Mesendoderm (in vitro differentiated cells): ENCODE measurements around the gene TECPR2.

Experiments used
- DNase-seq: peaks from one replicate; pipeline ENCODE4 v3.0.0; 2013
- H2AK5ac ChIP-seq: 2 replicates; pipeline ENCODE4 v1.6.1; 2013; ENCODE audit warnings: low read length, inconsistent platforms
- H2BK120ac ChIP-seq: 2 replicates; pipeline ENCODE4 v1.6.1; 2013; ENCODE audit warnings: low read depth, mild to moderate bottlenecking, low read length, moderate library complexity, mixed read lengths
- H2BK15ac ChIP-seq: replicated peaks from 2 replicates; pipeline ENCODE4 v1.6.1; 2013; ENCODE audit warnings: low read depth, mild to moderate bottlenecking, moderate library complexity
- H2BK5ac ChIP-seq: 2 replicates; pipeline ENCODE4 v1.6.1; 2013; ENCODE audit warnings: low read length, inconsistent platforms
- H3K18ac ChIP-seq: 2 replicates; pipeline ENCODE4 v1.6.1; 2013; ENCODE audit warnings: mild to moderate bottlenecking, low read length, mixed read lengths
- H3K23ac ChIP-seq: one replicate; pipeline ENCODE4 v1.6.1; 2013; ENCODE audit warnings: low read length
- H3K27ac ChIP-seq: 2 replicates; pipeline ENCODE4 v1.5.1; 2013; ENCODE audit warnings: low read depth, mild to moderate bottlenecking, inconsistent platforms, low read length, moderate library complexity
- H3K27me3 ChIP-seq: 2 replicates; pipeline ENCODE4 v1.6.1; 2013; ENCODE audit warnings: low read length, control low read depth, mild to moderate bottlenecking, inconsistent platforms; ENCODE audit not compliant: insufficient read depth, poor library complexity
- H3K36me3 ChIP-seq: 2 replicates; pipeline ENCODE4 v1.6.1; 2013; ENCODE audit warnings: low read length, inconsistent platforms; ENCODE audit not compliant: control insufficient read depth, insufficient read depth
- H3K4ac ChIP-seq: one replicate; pipeline ENCODE4 v1.6.1; 2013; ENCODE audit warnings: low read depth, mild to moderate bottlenecking, low read length, moderate library complexity
- H3K4me1 ChIP-seq: 2 replicates; pipeline ENCODE4 v1.6.1; 2013; ENCODE audit warnings: low read depth, low read length, inconsistent platforms; ENCODE audit not compliant: control insufficient read depth
- H3K4me2 ChIP-seq: 2 replicates; pipeline ENCODE4 v1.6.1; 2013; ENCODE audit warnings: low read length
- H3K4me3 ChIP-seq: 2 replicates; pipeline ENCODE4 v1.5.1; 2013; ENCODE audit warnings: mild to moderate bottlenecking, low read length
- H3K56ac ChIP-seq: one replicate; pipeline ENCODE4 v1.6.1; 2013; ENCODE audit warnings: low read length
- H3K79me1 ChIP-seq: 2 replicates; pipeline ENCODE4 v1.6.1; 2013; ENCODE audit warnings: low read length, inconsistent platforms
- H3K79me2 ChIP-seq: 2 replicates; pipeline ENCODE4 v1.6.1; 2013; ENCODE audit warnings: mild to moderate bottlenecking, low read length; ENCODE audit not compliant: control insufficient read depth, insufficient read depth
- H3K9ac ChIP-seq: 2 replicates; pipeline ENCODE4 v1.6.1; 2013; ENCODE audit warnings: low read length, inconsistent platforms
- H4K5ac ChIP-seq: one replicate; pipeline ENCODE4 v1.6.1; 2013; ENCODE audit warnings: low read length
- H4K8ac ChIP-seq: one replicate; pipeline ENCODE4 v1.6.1; 2013; ENCODE audit warnings: low read depth, mild to moderate bottlenecking, control low read depth, low read length, moderate library complexity
- WGBS: extraction: QIAGEN DNeasy Blood & Tissue Kit; methylation state at CpG from one replicate; pipeline ENCODE4 v1.1.7; 2013; ENCODE audit warnings: low lambda C conversion rate, missing lambda C conversion rate; ENCODE audit not compliant: insufficient coverage; ENCODE audit errors: extremely low coverage; 5-methylcytosine and 5-hydroxymethylcytosine counted together

The TECPR2 gene

DNA sequence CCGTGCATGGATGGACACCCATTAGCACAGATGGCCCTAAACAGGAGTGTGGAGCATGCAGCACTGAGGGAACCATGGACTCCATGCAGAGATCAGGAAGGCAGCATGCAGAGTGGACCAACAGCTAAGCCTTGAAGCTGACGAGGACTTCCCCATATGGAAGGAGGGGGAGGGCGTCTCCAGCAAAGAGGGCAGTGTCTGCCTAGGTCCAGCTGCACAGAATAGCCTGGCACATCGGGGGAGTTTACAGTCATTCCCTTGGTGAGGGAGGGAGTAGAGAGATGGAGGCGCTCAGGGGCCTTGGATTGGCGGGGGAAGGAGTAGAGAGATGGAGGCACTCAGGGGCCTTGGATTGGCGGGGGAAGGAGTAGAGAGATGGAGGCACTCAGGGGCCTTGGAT, 82.3 kb downstream of the TECPR2 start:
- DNase-seq, result no peak
- H3K4ac ChIP-seq, result no peak overlapping the region
- H4K5ac ChIP-seq, result no peak overlapping the region
- WGBS, result no CpG with 5 or more reads among the region's 7 CpGs
- H2BK15ac ChIP-seq, result no peak overlapping the region
- H3K18ac ChIP-seq, result no peak overlapping the region
- no peaks in the 10 kb centered on the region for H3K36me3 ChIP-seq
- no peaks in the 10 kb centered on the region for H3K79me1 ChIP-seq
- H3K9ac ChIP-seq, result no peak overlapping the region
- no peak overlapping the region for H3K4me3 ChIP-seq
- H2BK120ac ChIP-seq, result no peak overlapping the region
- H3K27me3 ChIP-seq, result no peaks in the 10 kb centered on the region
- H4K8ac ChIP-seq, result no peak overlapping the region
- H2AK5ac ChIP-seq, result no peak overlapping the region
- H3K23ac ChIP-seq, result no peak overlapping the region
- no peaks in the 10 kb centered on the region for H3K4me1 ChIP-seq
- no peak overlapping the region for H3K56ac ChIP-seq
- H3K27ac ChIP-seq, result no peak overlapping the region
- no peak overlapping the region for H2BK5ac ChIP-seq
- no peak overlapping the region for H3K4me2 ChIP-seq
- no peaks in the 10 kb centered on the region for H3K79me2 ChIP-seq

DNA sequence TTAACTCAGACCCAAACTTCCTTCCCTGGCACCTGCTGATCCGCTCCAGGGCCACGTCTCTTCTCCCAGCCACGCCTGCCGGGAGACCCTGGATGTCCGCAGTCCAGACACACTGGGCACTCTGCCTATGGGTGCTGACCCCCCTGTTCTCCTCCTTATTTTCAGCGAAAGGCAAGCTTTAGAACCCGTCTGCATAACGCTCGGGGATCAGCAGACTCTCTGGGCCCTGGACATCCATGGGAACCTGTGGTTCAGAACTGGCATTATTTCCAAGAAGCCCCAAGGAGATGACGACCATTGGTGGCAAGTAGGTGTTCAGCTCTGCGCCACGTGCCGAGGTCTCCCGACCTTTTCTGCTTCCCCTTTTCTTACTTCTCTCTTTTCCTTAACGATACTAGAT, 82.9 kb downstream of the TECPR2 start:
- Histone ChIP-seq H2BK15ac (no peak overlapping the region), H4K5ac (no peak overlapping the region), H4K8ac (no peak overlapping the region), H3K18ac (no peak overlapping the region), H3K79me2 (no peaks in the 10 kb centered on the region), H3K36me3 (peaks cover 2% of the 10 kb centered on the region), H3K27me3 (no peaks in the 10 kb centered on the region), H3K4ac (no peak overlapping the region), H3K4me2 (no peak overlapping the region), H3K9ac (no peak overlapping the region), H3K23ac (no peak overlapping the region), H2AK5ac (no peak overlapping the region), H3K27ac (no peak overlapping the region), H3K79me1 (no peaks in the 10 kb centered on the region), H2BK5ac (no peak overlapping the region), H3K56ac (no peak overlapping the region), H2BK120ac (no peak overlapping the region), H3K4me1 (no peaks in the 10 kb centered on the region), H3K4me3 (no peak overlapping the region)
- no peak for DNase-seq
- WGBS, result 100% methylated on average over 1 of the region's 15 CpGs

DNA sequence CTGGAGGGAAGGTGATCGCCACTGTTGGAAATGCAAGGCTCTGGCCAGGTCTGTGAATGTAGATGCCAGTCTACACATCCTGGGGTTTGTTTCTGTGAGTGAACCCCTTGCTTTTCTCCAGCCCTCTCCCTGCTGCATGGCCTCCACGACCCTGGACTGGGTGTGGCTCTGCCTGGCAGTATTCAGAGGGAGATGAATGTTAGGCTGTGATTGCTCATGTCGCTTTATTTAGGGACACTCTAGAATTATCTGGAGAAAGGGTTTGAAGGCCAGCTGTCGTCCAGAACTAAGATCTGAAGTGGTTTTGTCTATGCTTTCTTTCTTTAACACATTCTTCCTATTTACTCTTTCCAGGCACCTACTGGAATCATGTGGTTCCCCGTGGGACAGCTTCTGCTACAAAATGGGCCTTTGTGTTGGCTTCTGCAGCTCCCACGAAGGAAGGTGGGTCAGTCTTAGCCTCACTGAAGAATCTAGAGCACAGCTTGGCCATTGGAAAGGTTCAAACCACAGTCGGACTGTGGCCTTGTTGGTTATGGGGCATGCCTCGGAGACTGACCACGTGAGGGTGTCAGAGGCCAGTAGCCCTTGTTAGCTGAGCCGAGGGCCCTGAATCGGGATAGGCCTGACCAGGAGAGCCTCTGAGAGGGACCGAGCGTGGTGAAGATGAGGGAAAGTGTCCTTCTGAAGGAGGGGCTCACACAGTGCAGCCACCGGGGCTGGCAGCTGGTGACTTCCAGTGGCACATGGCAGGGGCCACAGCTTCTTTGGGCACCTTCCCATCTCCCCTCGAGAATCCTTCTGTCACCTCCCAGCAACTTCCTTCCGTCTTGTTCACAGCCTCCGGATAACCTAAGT, 87.7 kb downstream of the TECPR2 start:
- Histone ChIP-seq H4K5ac (no peak overlapping the region), H3K4ac (no peak overlapping the region), H3K18ac (no peak overlapping the region), H3K27ac (no peak overlapping the region), H2BK15ac (no peak overlapping the region), H3K9ac (no peak overlapping the region), H4K8ac (no peak overlapping the region), H3K4me3 (no peak overlapping the region), H2BK120ac (no peak overlapping the region), H3K56ac (no peak overlapping the region), H3K4me1 (no peaks in the 10 kb centered on the region), H3K79me1 (no peaks in the 10 kb centered on the region), H3K23ac (no peak overlapping the region), H2AK5ac (no peak overlapping the region), H2BK5ac (no peak overlapping the region), H3K4me2 (no peak overlapping the region), H3K79me2 (no peaks in the 10 kb centered on the region), H3K27me3 (no peaks in the 10 kb centered on the region), H3K36me3 (peaks cover 2% of the 10 kb centered on the region)
- no CpG with 5 or more reads among the region's 17 CpGs for WGBS
- DNase-seq, result no peak

DNA sequence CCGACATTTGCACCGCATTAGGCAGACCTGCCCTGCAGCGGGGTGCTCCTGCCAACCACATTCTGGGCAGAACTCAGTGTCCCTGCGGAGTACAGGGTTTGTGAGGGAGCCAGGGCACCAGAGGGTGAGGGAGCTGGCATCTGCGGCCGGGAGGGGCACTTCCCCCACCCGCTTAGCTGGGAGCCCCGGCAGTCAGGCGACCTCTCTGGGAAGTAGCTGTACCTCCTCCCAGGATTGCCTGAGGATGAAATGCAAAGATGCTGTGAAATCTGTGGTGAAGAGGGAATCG, 88.3 kb downstream of the TECPR2 start:
- H3K36me3 ChIP-seq, result peaks cover 2% of the 10 kb centered on the region
- no peak overlapping the region for H2BK15ac ChIP-seq
- no peak overlapping the region for H3K4me3 ChIP-seq
- no peak overlapping the region for H3K18ac ChIP-seq
- no peaks in the 10 kb centered on the region for H3K27me3 ChIP-seq
- no peak overlapping the region for H4K8ac ChIP-seq
- H3K79me2 ChIP-seq, result no peaks in the 10 kb centered on the region
- no peak overlapping the region for H2BK120ac ChIP-seq
- H3K9ac ChIP-seq, result no peak overlapping the region
- H3K23ac ChIP-seq, result no peak overlapping the region
- no peaks in the 10 kb centered on the region for H3K79me1 ChIP-seq
- DNase-seq, result no peak
- no peak overlapping the region for H3K4ac ChIP-seq
- H2BK5ac ChIP-seq, result no peak overlapping the region
- no peak overlapping the region for H4K5ac ChIP-seq
- H3K27ac ChIP-seq, result no peak overlapping the region
- no CpG with 5 or more reads among the region's 10 CpGs for WGBS
- no peak overlapping the region for H3K4me2 ChIP-seq
- no peak overlapping the region for H2AK5ac ChIP-seq
- no peaks in the 10 kb centered on the region for H3K4me1 ChIP-seq
- no peak overlapping the region for H3K56ac ChIP-seq

DNA sequence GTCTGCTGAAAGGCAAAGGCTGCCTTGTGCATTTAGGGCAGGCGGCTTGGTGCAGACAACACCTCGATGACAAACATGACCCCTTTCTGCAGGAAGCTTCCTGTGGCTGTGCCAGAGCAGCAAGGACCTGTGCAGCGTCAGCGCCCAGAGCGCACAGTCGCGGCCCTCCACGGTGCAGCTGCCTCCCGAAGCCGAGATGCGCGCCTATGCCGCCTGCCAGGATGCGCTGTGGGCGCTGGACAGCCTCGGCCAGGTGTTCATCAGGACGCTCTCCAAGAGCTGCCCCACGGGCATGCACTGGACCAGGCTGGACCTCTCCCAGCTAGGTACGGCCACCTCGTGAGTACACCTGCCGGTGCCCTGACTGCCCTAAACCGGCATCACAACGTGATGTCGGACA, 89.6 kb downstream of the TECPR2 start:
- no peaks in the 10 kb centered on the region for H3K79me2 ChIP-seq
- no peak overlapping the region for H3K4ac ChIP-seq
- H4K5ac ChIP-seq, result no peak overlapping the region
- no peak overlapping the region for H2BK5ac ChIP-seq
- WGBS, result no CpG with 5 or more reads among the region's 24 CpGs
- H3K23ac ChIP-seq, result no peak overlapping the region
- H4K8ac ChIP-seq, result no peak overlapping the region
- H3K27ac ChIP-seq, result no peak overlapping the region
- no peak overlapping the region for H2BK120ac ChIP-seq
- H3K18ac ChIP-seq, result no peak overlapping the region
- no peak overlapping the region for H3K4me2 ChIP-seq
- H2BK15ac ChIP-seq, result no peak overlapping the region
- no peak overlapping the region for H3K56ac ChIP-seq
- DNase-seq, result no peak
- no peaks in the 10 kb centered on the region for H3K4me1 ChIP-seq
- H3K9ac ChIP-seq, result no peak overlapping the region
- H2AK5ac ChIP-seq, result no peak overlapping the region
- no peaks in the 10 kb centered on the region for H3K79me1 ChIP-seq
- no peak overlapping the region for H3K4me3 ChIP-seq
- no peaks in the 10 kb centered on the region for H3K27me3 ChIP-seq
- peaks cover 2% of the 10 kb centered on the region for H3K36me3 ChIP-seq

DNA sequence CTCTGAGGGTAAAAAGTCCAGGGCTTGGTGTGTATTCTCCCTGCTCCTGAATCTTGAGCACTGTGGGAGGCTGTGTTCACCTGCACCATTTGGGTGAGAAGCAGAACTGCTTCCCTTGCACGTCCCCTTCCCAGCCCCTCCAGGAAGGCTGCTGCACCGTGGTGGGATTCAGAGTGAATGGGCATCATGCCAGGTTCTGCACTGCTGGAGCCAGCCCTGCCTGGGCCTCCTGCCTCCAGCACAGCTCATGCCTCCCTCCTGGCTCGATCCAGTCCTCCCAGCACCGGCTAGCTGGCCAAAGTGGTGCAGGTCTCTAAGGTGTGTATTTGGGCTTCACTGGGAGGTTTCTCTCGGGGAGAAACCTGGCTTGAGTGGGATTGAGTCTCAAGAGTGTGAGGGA, 92.0 kb downstream of the TECPR2 start:
- Histone ChIP-seq H2AK5ac (no peak overlapping the region), H3K36me3 (peaks cover 2% of the 10 kb centered on the region), H3K4ac (no peak overlapping the region), H4K5ac (no peak overlapping the region), H3K4me1 (no peaks in the 10 kb centered on the region), H3K27ac (no peak overlapping the region), H3K79me1 (no peaks in the 10 kb centered on the region), H3K23ac (no peak overlapping the region), H3K9ac (no peak overlapping the region), H3K4me3 (no peak overlapping the region), H2BK120ac (no peak overlapping the region), H3K79me2 (no peaks in the 10 kb centered on the region), H3K4me2 (no peak overlapping the region), H2BK15ac (no peak overlapping the region), H4K8ac (no peak overlapping the region), H3K18ac (no peak overlapping the region), H2BK5ac (no peak overlapping the region), H3K56ac (no peak overlapping the region), H3K27me3 (no peaks in the 10 kb centered on the region)
- WGBS, result no CpG with 5 or more reads among the region's 5 CpGs
- DNase-seq, result no peak
